GM19328 (cell line): ENCODE measurements around the gene NPBWR2.
"Not testable (repeated sequence)": the region's sequence is repeated elsewhere in the genome, so short reads cannot be mapped to it uniquely, and the experiment has no call there.

Source experiments
- ATAC-seq: cut with Tn5 transposase; IDR thresholded peaks from one replicate; pipeline ENCODE4 v1.9.1; 2021; ENCODE audit warnings: mild to moderate bottlenecking, moderate library complexity; ENCODE audit not compliant: unreplicated experiment

Gene NPBWR2

GRCh38 chr20:64104667-64105451 lies 2.5 kb downstream of the NPBWR2 start:
- ATAC-seq, result no peak

GRCh38 chr20:64103871-64104666 lies 3.3 kb downstream of the NPBWR2 start:
- ATAC-seq, result no peak

GRCh38 chr20:64102647-64103354 lies 4.6 kb downstream of the NPBWR2 start:
- no peak for ATAC-seq

GRCh38 chr20:64101731-64102621 lies 5.4 kb downstream of the NPBWR2 start:
- no peak for ATAC-seq

- no peak for ATAC-seq
These were observed 6.2 kb downstream of the NPBWR2 start for GRCh38 chr20:64100946-64101688.

- no peak for ATAC-seq
These were observed 6.8 kb downstream of the NPBWR2 start for GRCh38 chr20:64100566-64100888.

- no peak for ATAC-seq
These were observed 7.3 kb downstream of the NPBWR2 start for GRCh38 chr20:64099880-64100565.

- ATAC-seq, result no peak
These were observed 8.1 kb downstream of the NPBWR2 start for GRCh38 chr20:64099086-64099786.

GRCh38 chr20:64098471-64099013 lies 8.8 kb downstream of the NPBWR2 start:
- ATAC-seq, result no peak

- ATAC-seq, result no peak
These were observed 10.8 kb downstream of the NPBWR2 start for GRCh38 chr20:64096535-64096934.

GRCh38 chr20:64095927-64096326 lies 11.4 kb downstream of the NPBWR2 start:
- ATAC-seq, result no peak

- no peak for ATAC-seq
These were observed 11.9 kb downstream of the NPBWR2 start for GRCh38 chr20:64095455-64095854.

GRCh38 chr20:64093013-64093503 lies 14.3 kb downstream of the NPBWR2 start:
- no peak for ATAC-seq

- no peak for ATAC-seq
These were observed 14.9 kb downstream of the NPBWR2 start for GRCh38 chr20:64092258-64093012.

- ATAC-seq, result no peak
These were observed 15.6 kb downstream of the NPBWR2 start for GRCh38 chr20:64091770-64092169.

- ATAC-seq, result no peak
These were observed 16.0 kb downstream of the NPBWR2 start for GRCh38 chr20:64091340-64091739.

GRCh38 chr20:64090165-64090564 lies 17.2 kb downstream of the NPBWR2 start:
- ATAC-seq, result no peak

- not testable (repeated sequence) for ATAC-seq
These were observed 18.8 kb downstream of the NPBWR2 start for GRCh38 chr20:64088586-64088985.
